GM23338 (cell line): Measurements from ENCODE around the gene ESPN. TPM values are rescaled to one million over a fixed set of nuclear protein-coding genes. Genes with fewer than 3 reads are reported as not detected.

Experiments
- ATAC-seq: fragments of 200-7000 bp; cut with Tn5 transposase; 3 replicates; pipeline ENCODE4 v1.9.1; 2020
- DNase-seq: peaks from one replicate; pipeline ENCODE4 v3.0.0-alpha.2; 2015; ENCODE audit warnings: low spot score
- H2AFZ ChIP-seq: fragments of 200-600 bp; sonication (generic); 2 replicates; pipeline ENCODE4 v1.8.0; 2016; ENCODE audit warnings: antibody characterized with exemption, mild to moderate bottlenecking, moderate library complexity
- H3F3A ChIP-seq: fragments of 200-600 bp; sonication (generic); replicated peaks from 2 replicates; pipeline ENCODE4 v1.8.0; 2017; ENCODE audit warnings: antibody characterized with exemption, mixed run types, low read depth
- H3K27ac ChIP-seq: fragments of 200-600 bp; sonication (generic); 2 replicates; pipeline ENCODE4 v1.6.1; 2016; ENCODE audit warnings: low read depth
- H3K27me3 ChIP-seq: fragments of 200-600 bp; sonication (generic); 2 replicates; pipeline ENCODE4 v1.8.0; 2016; ENCODE audit warnings: mild to moderate bottlenecking, mixed run types, moderate library complexity; ENCODE audit not compliant: insufficient read depth
- H3K36me3 ChIP-seq: fragments of 200-600 bp; sonication (generic); 2 replicates; pipeline ENCODE4 v1.8.0; 2016; ENCODE audit warnings: mild to moderate bottlenecking; ENCODE audit not compliant: insufficient read depth
- H3K4me1 ChIP-seq: fragments of 200-600 bp; sonication (generic); 2 replicates; pipeline ENCODE4 v1.8.0; 2016; ENCODE audit warnings: mild to moderate bottlenecking, moderate library complexity; ENCODE audit not compliant: insufficient read depth
- H3K4me2 ChIP-seq: fragments of 200-600 bp; sonication (generic); 2 replicates; pipeline ENCODE4 v1.7.1; 2017; ENCODE audit warnings: mixed run types
- H3K4me3 ChIP-seq: fragments of 200-600 bp; sonication (generic); 2 replicates; pipeline ENCODE4 v1.6.1; 2016; ENCODE audit warnings: mixed run types
- H3K79me2 ChIP-seq: fragments of 200-600 bp; sonication (generic); replicated peaks from 2 replicates; pipeline ENCODE4 v1.8.0; 2017; ENCODE audit warnings: mild to moderate bottlenecking; ENCODE audit not compliant: insufficient read depth
- H3K9me2 ChIP-seq: fragments of 200-600 bp; sonication (generic); 2 replicates; pipeline ENCODE4 v1.8.0; 2017; ENCODE audit not compliant: insufficient read depth
- H4K20me1 ChIP-seq: fragments of 200-600 bp; sonication (generic); replicated peaks from 2 replicates; pipeline ENCODE4 v1.8.0; 2017; ENCODE audit warnings: mild to moderate bottlenecking; ENCODE audit not compliant: insufficient read depth
- H3K27ac Mint-ChIP-seq: 2 replicates; pipeline ENCODE4 v1.8.0; 2020; ENCODE audit warnings: inconsistent platforms, mild to moderate bottlenecking, moderate library complexity, mixed read lengths
- H3K27me3 Mint-ChIP-seq: 3 replicates; pipeline ENCODE4 v1.8.0; 2022; ENCODE audit warnings: low read depth, mild to moderate bottlenecking, moderate library complexity, mixed read lengths, inconsistent platforms; ENCODE audit not compliant: insufficient read depth, poor library complexity
- H3K36me3 Mint-ChIP-seq: 3 replicates; pipeline ENCODE4 v1.8.0; 2021; ENCODE audit warnings: low read depth, mild to moderate bottlenecking, inconsistent platforms, moderate library complexity, mixed read lengths
- H3K4me1 Mint-ChIP-seq: 3 replicates; pipeline ENCODE4 v1.8.0; 2020; ENCODE audit warnings: mild to moderate bottlenecking, inconsistent platforms, mixed read lengths
- H3K4me3 Mint-ChIP-seq: 3 replicates; pipeline ENCODE4 v1.8.0; 2021; ENCODE audit warnings: moderate library complexity, mild to moderate bottlenecking, inconsistent platforms, mixed read lengths
- H3K9me3 Mint-ChIP-seq: 3 replicates; pipeline ENCODE4 v1.8.0; 2020; ENCODE audit warnings: moderate library complexity, mild to moderate bottlenecking, inconsistent platforms, mixed read lengths
- CTCF ChIP-seq, 2 experiments: fragments of 200-600 bp in 1 of 2; sonication (generic) in 1 of 2; conservative IDR thresholded peaks; 2 replicates each; pipeline versions ENCODE4 v1.5.1 to v1.6.1; 2016 to 2017; ENCODE audit warnings: antibody characterized with exemption in 2 of 2, low read depth in 2 of 2, mild to moderate bottlenecking in 2 of 2, moderate library complexity in 1 of 2
- EZH2 ChIP-seq: fragments of 200-600 bp; sonication (generic); IDR thresholded peaks from one replicate; pipeline ENCODE4 v1.8.0; 2017; ENCODE audit warnings: antibody characterized with exemption, mild to moderate bottlenecking, low read depth; ENCODE audit not compliant: unreplicated experiment
- JUNB ChIP-seq: IDR thresholded peaks from one replicate; pipeline ENCODE4 v1.6.1; 2016; ENCODE audit warnings: antibody characterized with exemption; ENCODE audit not compliant: unreplicated experiment
- POLR2AphosphoS5 ChIP-seq: IDR thresholded peaks from 2 replicates; pipeline ENCODE4 v1.6.1; 2016; ENCODE audit warnings: antibody characterized with exemption, low read depth
- ZNF114 ChIP-seq: fragments of 250-450 bp; sonication (Bioruptor Pico); IDR thresholded peaks from 2 replicates; pipeline ENCODE4 v1.5.0; 2020; ENCODE audit warnings: mild to moderate bottlenecking, moderate library complexity
- ZNF331 ChIP-seq: fragments of 250-450 bp; sonication (Bioruptor Pico); IDR thresholded peaks from 2 replicates; pipeline ENCODE4 v1.5.0; 2020; ENCODE audit warnings: low read depth, mild to moderate bottlenecking, moderate library complexity
- polyA plus RNA-seq: library from polyadenylated mRNA; unstranded; fragments of >200 nt; fragmentation: Nextera tagmentation; extraction: Ambion mirVana; gene quantifications from 2 replicates; pipeline ENCODE4 v1.2.1, GENCODE V29; 2016
- total RNA-seq: library from RNA; depleted of rRNA; stranded (reverse); fragments of >200 nt; shearing (Covaris generic); gene quantifications from 2 replicates; pipeline ENCODE4 v1.2.3, GENCODE V29; 2014
- TF ChIP-seq, protein P1 (sequence below): fragments of 250-450 bp; sonication (Bioruptor Pico); IDR thresholded peaks from 2 replicates; pipeline ENCODE4 v1.5.0; 2020; ENCODE audit warnings: mild to moderate bottlenecking, moderate library complexity

Gene ESPN
- total and polyA plus RNA-seq, 2 experiments from 2014 or later: 12.2 to 13.6 TPM

DNA sequence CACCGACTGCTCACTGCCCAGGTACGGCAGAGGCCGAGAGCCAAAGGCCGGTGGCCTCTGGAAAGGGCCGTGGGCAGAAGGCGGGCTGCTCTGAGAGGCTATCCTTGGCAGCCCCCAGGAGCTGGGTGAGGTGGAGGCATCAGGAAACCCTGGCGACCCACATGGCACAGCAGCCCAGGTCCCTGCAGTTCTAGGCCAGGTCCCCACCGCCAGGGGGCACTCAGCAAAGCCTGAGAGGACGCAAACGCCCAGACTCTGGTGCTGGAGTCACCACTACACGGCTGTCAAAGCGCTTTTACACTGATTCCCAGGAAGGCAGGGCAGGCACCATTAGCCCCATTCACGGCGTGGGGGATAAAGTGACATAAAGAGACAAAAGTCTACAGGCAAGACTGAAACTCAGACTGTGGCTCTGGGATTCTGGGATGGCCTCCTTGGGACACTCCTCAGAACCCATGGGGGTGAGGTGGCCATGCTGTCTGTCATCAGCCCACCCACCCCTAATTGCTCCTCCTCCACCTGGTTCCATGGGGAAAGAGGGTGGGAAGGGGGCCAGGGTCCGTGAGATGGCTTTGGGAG, 61.9 kb downstream of the ESPN start:
- no peaks in the 10 kb centered on the region for H3K36me3 Mint-ChIP-seq
- no peak overlapping the region for H3K27ac Mint-ChIP-seq

GRCh38 chr1:6487804-6488484, 63.4 kb downstream of the ESPN start:
- no peaks in the 10 kb centered on the region for H3K36me3 ChIP-seq
- Mint-ChIP-seq H3K36me3 (no peaks in the 10 kb centered on the region), H3K4me3 (no peak overlapping the region; the same call in 2 of the 3 replicates), H3K4me1 (peaks cover 37% of the 10 kb centered on the region), H3K27ac (no peak overlapping the region), H3K27me3 (peaks cover 20% of the 10 kb centered on the region), H3K9me3 (no peaks in the 10 kb centered on the region)
- peaks cover 15% of the 10 kb centered on the region for H3F3A ChIP-seq
- peaks cover 6% of the 10 kb centered on the region; the same call in 1 of the 2 replicates for H3K27me3 ChIP-seq
- no peak overlapping the region for H3K4me2 ChIP-seq
- H4K20me1 ChIP-seq: no peaks in the 10 kb centered on the region; the same call in 1 of the 2 replicates
- H3K4me1 ChIP-seq: peaks cover 16% of the 10 kb centered on the region
- no peak overlapping the region for H3K4me3 ChIP-seq
- no peak overlapping the region for H3K27ac ChIP-seq
- H3K9me2 ChIP-seq: no peaks in the 10 kb centered on the region
- DNase-seq: no peak
- H2AFZ ChIP-seq: no peak overlapping the region
- H3K79me2 ChIP-seq: no peaks in the 10 kb centered on the region
- no peak for ATAC-seq
- no peak for TF ChIP-seq JUNB
- no peak for TF ChIP-seq ZNF331 (CRISPR knock-in tag)
- no peak for TF ChIP-seq ZNF114
- TF ChIP-seq, protein P1, sequence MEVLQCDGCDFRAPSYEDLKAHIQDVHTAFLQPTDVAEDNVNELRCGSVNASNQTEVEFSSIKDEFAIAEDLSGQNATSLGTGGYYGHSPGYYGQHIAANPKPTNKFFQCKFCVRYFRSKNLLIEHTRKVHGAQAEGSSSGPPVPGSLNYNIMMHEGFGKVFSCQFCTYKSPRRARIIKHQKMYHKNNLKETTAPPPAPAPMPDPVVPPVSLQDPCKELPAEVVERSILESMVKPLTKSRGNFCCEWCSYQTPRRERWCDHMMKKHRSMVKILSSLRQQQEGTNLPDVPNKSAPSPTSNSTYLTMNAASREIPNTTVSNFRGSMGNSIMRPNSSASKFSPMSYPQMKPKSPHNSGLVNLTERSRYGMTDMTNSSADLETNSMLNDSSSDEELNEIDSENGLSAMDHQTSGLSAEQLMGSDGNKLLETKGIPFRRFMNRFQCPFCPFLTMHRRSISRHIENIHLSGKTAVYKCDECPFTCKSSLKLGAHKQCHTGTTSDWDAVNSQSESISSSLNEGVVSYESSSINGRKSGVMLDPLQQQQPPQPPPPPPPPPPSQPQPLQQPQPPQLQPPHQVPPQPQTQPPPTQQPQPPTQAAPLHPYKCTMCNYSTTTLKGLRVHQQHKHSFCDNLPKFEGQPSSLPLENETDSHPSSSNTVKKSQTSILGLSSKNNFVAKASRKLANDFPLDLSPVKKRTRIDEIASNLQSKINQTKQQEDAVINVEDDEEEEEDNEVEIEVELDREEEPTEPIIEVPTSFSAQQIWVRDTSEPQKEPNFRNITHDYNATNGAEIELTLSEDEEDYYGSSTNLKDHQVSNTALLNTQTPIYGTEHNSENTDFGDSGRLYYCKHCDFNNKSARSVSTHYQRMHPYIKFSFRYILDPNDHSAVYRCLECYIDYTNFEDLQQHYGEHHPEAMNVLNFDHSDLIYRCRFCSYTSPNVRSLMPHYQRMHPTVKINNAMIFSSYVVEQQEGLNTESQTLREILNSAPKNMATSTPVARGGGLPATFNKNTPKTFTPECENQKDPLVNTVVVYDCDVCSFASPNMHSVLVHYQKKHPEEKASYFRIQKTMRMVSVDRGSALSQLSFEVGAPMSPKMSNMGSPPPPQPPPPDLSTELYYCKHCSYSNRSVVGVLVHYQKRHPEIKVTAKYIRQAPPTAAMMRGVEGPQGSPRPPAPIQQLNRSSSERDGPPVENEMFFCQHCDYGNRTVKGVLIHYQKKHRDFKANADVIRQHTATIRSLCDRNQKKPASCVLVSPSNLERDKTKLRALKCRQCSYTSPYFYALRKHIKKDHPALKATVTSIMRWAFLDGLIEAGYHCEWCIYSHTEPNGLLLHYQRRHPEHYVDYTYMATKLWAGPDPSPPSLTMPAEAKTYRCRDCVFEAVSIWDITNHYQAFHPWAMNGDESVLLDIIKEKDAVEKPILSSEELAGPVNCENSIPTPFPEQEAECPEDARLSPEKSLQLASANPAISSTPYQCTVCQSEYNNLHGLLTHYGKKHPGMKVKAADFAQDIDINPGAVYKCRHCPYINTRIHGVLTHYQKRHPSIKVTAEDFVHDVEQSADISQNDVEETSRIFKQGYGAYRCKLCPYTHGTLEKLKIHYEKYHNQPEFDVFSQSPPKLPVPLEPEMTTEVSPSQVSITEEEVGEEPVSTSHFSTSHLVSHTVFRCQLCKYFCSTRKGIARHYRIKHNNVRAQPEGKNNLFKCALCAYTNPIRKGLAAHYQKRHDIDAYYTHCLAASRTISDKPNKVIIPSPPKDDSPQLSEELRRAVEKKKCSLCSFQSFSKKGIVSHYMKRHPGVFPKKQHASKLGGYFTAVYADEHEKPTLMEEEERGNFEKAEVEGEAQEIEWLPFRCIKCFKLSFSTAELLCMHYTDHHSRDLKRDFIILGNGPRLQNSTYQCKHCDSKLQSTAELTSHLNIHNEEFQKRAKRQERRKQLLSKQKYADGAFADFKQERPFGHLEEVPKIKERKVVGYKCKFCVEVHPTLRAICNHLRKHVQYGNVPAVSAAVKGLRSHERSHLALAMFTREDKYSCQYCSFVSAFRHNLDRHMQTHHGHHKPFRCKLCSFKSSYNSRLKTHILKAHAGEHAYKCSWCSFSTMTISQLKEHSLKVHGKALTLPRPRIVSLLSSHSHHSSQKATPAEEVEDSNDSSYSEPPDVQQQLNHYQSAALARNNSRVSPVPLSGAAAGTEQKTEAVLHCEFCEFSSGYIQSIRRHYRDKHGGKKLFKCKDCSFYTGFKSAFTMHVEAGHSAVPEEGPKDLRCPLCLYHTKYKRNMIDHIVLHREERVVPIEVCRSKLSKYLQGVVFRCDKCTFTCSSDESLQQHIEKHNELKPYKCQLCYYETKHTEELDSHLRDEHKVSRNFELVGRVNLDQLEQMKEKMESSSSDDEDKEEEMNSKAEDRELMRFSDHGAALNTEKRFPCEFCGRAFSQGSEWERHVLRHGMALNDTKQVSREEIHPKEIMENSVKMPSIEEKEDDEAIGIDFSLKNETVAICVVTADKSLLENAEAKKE (CRISPR knock-in tag): no peak
- TF ChIP-seq POLR2AphosphoS5: no peak
- TF ChIP-seq CTCF (conservative IDR thresholded peaks at IDR 0.05; ENCODE audit: low read depth in 2 of 2): no peak

More for the DNA sequence above, 61.9 kb downstream of the ESPN start:
- ATAC-seq (peak; percentile 63), DNase-seq (peak; percentile 98)
- H2AFZ ChIP-seq: no peak overlapping the region
- H3K79me2 ChIP-seq: no peaks in the 10 kb centered on the region
- peaks cover 6% of the 10 kb centered on the region; the same call in 1 of the 2 replicates for H3K27me3 ChIP-seq
- no peaks in the 10 kb centered on the region for H3K36me3 ChIP-seq
- TF ChIP-seq EZH2 (no peak), CTCF (conservative IDR thresholded peaks at IDR 0.05; ENCODE audit: low read depth in 2 of 2) (peak; percentile 85 to 94), POLR2AphosphoS5 (peak; percentile 12; the same call in 1 of the 2 replicates)
- H4K20me1 ChIP-seq: no peaks in the 10 kb centered on the region; the same call in 1 of the 2 replicates
- H3K9me2 ChIP-seq: no peaks in the 10 kb centered on the region
- peaks cover 7% of the 10 kb centered on the region for H3K4me1 ChIP-seq
- no peak overlapping the region for H3K27ac ChIP-seq
- H3K4me1 Mint-ChIP-seq: peaks cover 27% of the 10 kb centered on the region
- H3K4me2 ChIP-seq: peak overlapping the region; percentile 92
- H3K4me3 ChIP-seq: peak overlapping the region; percentile 78
- peak overlapping the region; percentile 71 for H3K4me3 Mint-ChIP-seq
- H3K27me3 Mint-ChIP-seq: peaks cover 22% of the 10 kb centered on the region
- H3F3A ChIP-seq: peaks cover 10% of the 10 kb centered on the region
- H3K9me3 Mint-ChIP-seq: no peaks in the 10 kb centered on the region
